OCI-LY1 (cell line): Measurements from ENCODE around the gene SDHD.

Source experiments
- EZH2 ChIP-seq: fragments of 200-600 bp; sonication (generic), shearing (Covaris generic); IDR thresholded peaks from 2 replicates; pipeline ENCODE4 v1.8.0; 2017; ENCODE audit warnings: borderline replicate concordance, mixed run types, mild to moderate bottlenecking, antibody characterized with exemption, low read length, moderate library complexity, mixed read lengths
- TF ChIP-seq, protein P1 (sequence below): fragments of 200-600 bp; sonication (generic), shearing (Covaris generic); IDR thresholded peaks from 2 replicates; pipeline ENCODE4 v1.5.1; 2017; ENCODE audit warnings: mild to moderate bottlenecking, antibody characterized with exemption, low read length, moderate library complexity, mixed read lengths

DNA sequence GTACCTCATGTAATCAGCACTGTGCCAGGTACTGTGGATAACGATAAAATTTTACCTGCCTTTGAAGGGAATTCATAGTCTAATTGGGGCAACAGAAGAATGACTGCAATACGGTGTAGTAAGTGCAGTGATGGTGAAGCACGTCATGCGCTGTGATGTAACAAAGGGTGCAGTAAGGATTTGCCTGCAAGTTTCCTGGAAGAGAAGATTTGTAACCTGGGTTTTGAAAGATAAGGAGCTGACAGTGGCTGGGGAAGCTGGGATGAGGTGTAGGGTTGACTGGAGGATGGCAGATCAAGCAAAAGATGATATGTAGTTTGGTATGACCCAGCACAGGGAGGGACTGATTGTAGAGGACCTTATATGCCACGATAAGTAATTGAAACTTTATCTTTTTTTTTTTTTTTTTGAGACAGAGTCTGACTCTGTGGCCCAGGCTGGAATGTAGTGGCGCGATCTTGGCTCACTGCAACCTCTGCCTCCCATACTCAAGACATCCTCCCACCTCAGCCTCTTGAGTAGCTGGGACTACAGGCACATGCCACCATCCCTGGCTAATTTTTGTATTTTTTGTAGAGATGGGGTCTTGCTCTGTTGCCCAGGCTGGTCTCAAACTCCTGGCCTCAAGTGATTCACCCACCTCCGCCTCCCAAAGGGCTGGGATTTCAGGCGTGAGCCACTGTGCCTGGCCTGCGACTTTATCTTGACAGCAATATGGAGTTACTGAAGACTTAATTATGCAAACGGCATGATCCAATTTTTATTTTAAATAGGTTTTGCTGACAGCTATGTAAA is 11.3 kb downstream of the SDHD start:
- TF ChIP-seq, protein P1, sequence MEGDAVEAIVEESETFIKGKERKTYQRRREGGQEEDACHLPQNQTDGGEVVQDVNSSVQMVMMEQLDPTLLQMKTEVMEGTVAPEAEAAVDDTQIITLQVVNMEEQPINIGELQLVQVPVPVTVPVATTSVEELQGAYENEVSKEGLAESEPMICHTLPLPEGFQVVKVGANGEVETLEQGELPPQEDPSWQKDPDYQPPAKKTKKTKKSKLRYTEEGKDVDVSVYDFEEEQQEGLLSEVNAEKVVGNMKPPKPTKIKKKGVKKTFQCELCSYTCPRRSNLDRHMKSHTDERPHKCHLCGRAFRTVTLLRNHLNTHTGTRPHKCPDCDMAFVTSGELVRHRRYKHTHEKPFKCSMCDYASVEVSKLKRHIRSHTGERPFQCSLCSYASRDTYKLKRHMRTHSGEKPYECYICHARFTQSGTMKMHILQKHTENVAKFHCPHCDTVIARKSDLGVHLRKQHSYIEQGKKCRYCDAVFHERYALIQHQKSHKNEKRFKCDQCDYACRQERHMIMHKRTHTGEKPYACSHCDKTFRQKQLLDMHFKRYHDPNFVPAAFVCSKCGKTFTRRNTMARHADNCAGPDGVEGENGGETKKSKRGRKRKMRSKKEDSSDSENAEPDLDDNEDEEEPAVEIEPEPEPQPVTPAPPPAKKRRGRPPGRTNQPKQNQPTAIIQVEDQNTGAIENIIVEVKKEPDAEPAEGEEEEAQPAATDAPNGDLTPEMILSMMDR = no peak
- no peak for TF ChIP-seq EZH2
